HG03039 (cell line): Measurements from ENCODE around the gene RNFT1.
"Not testable (repeated sequence)": the region's sequence is repeated elsewhere in the genome, so short reads cannot be mapped to it uniquely, and the experiment has no call there.

Experiments
- ATAC-seq: cut with Tn5 transposase; IDR thresholded peaks from one replicate; pipeline ENCODE4 v1.9.1; 2021; ENCODE audit warnings: mild to moderate bottlenecking, moderate library complexity; ENCODE audit not compliant: unreplicated experiment

Gene RNFT1

DNA sequence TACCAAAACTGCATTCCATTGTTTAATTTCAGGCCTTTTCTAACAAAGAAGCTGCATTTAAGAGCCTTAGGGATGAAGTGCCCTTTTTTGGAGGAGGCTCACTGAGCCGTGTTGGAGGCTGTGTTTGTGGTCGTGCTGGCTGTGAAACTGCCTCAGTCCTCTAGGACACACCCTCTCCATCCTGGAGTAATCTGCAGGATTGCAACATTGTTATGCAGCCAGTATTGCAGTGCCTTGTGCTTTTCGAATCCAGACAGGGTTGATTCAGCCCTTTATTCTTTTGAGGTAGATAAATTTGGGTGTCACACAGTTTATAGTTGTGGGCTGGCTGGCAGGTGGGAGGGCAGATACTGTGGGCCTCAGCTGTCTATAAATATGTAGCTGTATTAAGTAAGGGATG lies 33.8 kb downstream of the RNFT1 start:
- not testable (repeated sequence) for ATAC-seq

DNA sequence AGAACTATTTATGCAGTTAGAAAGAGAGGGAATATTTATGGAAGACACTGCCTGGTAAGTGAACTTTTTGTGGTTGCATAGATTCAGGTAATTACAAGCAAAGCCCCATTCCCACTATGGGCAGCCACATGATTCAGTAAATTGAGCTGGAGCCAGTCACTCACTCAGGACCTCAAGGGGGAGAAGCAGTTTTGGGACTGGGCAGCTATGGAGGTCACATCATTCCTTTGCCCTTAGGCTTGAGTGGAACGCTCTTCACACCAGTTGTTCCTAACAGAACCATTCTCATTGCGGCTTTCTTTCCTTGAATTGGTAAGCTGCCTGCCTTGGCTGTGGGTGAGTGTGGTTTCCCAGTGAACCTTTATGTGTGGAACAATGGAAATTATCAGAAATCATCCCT lies 34.4 kb downstream of the RNFT1 start:
- ATAC-seq: not testable (repeated sequence)

DNA sequence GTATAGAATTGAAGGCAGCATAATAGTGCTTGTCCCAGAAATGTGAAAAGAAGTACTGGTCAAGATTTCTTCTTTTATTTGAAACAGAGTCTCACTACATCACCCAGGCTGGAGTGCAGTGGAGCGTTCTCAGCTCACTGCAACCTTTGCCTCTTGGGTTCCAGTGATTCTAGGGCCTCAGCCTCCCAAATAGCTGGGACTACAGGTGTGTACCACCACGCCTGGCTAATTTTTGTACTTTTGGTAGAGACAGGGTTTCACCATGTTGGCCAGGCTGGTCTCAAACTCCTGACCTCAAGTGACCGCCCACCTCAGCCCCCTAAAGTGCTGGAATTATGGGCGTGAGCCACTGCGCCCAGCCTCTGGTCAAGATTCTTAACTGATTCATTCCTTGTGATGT lies 43.9 kb downstream of the RNFT1 start:
- not testable (repeated sequence) for ATAC-seq

DNA sequence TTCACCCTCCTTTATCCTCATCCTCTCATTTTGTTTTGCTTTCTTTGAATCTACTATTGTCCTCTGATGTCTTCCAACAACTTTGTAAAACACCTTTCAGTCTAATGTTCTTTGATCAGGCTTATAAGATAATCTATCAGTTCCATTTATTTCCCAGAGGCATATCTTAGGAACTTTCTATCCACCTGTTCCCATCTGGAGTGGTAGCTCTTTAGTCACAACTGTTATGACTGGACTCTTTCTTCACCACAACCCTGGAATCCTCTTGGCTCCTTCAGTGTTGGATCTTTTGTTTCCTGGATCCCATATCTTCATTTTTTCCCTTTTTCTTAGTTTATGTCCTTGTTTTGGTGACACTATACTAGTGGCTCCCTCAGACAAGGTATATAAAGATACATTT lies 48.1 kb downstream of the RNFT1 start:
- no peak for ATAC-seq

DNA sequence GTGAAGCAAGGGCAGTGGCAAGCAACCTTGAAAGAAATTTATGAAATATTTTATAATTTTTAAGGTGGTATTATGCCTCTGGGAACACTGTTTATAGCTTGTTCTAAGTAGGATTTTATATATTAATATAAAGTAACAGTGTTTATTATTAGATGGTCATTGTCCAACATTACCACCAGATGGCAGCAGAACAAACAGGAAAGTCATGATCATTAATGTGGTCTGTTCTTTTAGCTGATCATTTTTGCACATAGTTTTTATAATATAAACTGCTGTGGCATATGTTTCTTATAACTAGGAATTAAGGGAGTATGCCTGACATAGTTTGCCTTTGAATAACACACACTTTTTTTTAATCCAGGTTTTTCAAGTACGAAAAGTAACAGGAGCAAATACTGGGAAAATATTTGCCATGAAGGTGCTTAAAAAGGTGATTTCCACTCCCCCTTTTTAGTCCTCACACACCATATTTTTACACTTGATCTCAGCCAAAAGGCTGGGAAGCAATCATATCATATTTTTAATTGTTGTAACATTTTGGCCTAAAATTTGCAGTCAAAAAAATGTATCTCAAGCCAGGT lies 50.2 kb downstream of the RNFT1 start:
- ATAC-seq: no peak

DNA sequence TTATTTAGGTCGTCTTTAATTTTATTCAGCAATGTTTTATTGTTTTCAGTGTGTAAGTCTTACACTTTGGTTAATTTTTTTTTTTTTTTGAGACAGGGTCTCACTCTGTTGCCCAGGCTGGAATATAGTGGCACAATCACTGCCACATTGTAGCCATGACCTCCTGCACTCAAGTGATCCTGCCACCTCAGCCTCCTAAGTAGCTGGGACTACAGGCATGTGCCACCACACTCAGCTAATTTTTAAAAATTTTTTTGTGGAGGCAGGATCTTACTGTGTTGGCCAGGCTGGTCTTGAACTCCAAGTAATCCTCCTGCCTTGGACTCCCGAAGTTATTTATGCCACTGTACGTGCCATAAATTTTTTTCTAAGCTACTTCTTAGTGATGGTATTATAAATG lies 57.1 kb downstream of the RNFT1 start:
- no peak for ATAC-seq

DNA sequence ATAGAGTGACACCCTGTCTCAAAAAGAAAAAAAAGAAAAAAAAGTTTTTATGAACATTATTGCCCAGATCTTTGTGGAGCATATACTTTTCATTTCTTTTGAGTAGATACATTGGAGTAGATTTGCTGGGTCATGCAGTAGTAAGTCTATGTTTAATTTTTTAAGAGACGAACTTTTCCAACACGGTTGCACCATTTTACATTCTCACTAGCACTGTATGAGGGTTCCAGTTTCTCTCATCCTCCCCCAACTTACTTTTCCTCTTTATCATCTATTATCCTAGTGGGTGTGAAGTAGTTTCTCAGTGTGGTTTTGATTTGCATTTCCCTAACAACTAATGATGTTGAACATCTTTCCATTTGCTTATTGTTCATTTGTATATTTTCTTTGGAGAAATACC lies 61.1 kb downstream of the RNFT1 start:
- ATAC-seq: no peak
